Spleen (tissue), 11 donors: Measurements from ENCODE around the gene VCL. TPM values are rescaled to one million over a fixed set of nuclear protein-coding genes. Genes with fewer than 3 reads are reported as not detected.

Experiments
- DNase-seq: peaks from one replicate; pipeline ENCODE4 v3.0.0-alpha.2; 2020
- H3K27ac ChIP-seq, 8 donors: fragments of 200-600 bp; sonication (generic) in 7 of 8; 1 replicate in 4 of 8; 2 replicates in 4 of 8; pipeline versions ENCODE4 v1.5.0 to v1.8.0; 2016 to 2021; ENCODE audit warnings: inconsistent platforms in 4 of 8, mild to moderate bottlenecking in 4 of 8, moderate library complexity in 1 of 8
- H3K27me3 ChIP-seq, 7 donors: fragments of 200-600 bp; sonication (generic) in 6 of 7; replicated peaks in 1 of 7; 1 replicate in 4 of 7; 2 replicates in 3 of 7; pipeline versions ENCODE4 v1.5.0 to v1.8.0; 2016 to 2021; ENCODE audit warnings: inconsistent platforms in 3 of 7, mild to moderate bottlenecking in 1 of 7
- H3K36me3 ChIP-seq, 6 donors: fragments of 200-600 bp; sonication (generic) in 5 of 6; 1 replicate in 4 of 6; 2 replicates in 2 of 6; pipeline versions ENCODE4 v1.5.0 to v1.8.0; 2016 to 2021; ENCODE audit warnings: inconsistent platforms in 2 of 6
- H3K4me1 ChIP-seq, 6 donors: fragments of 200-600 bp; sonication (generic) in 5 of 6; 1 replicate in 3 of 6; 2 replicates in 3 of 6; pipeline versions ENCODE4 v1.5.0 to v1.8.0; 2016 to 2021; ENCODE audit warnings: inconsistent platforms in 3 of 6
- H3K4me3 ChIP-seq, 8 donors: fragments of 200-600 bp; sonication (generic) in 7 of 8; 1 replicate in 4 of 8; 2 replicates in 4 of 8; pipeline versions ENCODE4 v1.5.0 to v1.8.0; 2016 to 2021; ENCODE audit warnings: inconsistent platforms in 4 of 8, mild to moderate bottlenecking in 4 of 8, moderate library complexity in 2 of 8
- H3K9me3 ChIP-seq, 8 donors: fragments of 200-600 bp; sonication (generic) in 7 of 8; 1 replicate in 4 of 8; 2 replicates in 4 of 8; pipeline versions ENCODE4 v1.5.0 to v1.8.0; 2016 to 2021; ENCODE audit warnings: inconsistent platforms in 4 of 8
- CTCF ChIP-seq, 11 experiments: fragments of 200-600 bp in 7 of 11; fragments of 450-650 bp in 4 of 11; sonication (generic) in 4 of 11; IDR thresholded peaks in 8 of 11; conservative IDR thresholded peaks in 3 of 11; 1 replicate in 7 of 11; 2 replicates in 4 of 11; pipeline versions ENCODE4 v1.4.0 to v1.8.0; 2016 to 2021; ENCODE audit warnings: antibody characterized with exemption in 11 of 11, inconsistent platforms in 4 of 11, mild to moderate bottlenecking in 1 of 11
- POLR2A ChIP-seq, 3 donors: fragments of 450-650 bp; IDR thresholded peaks; one replicate each; pipeline ENCODE4 v1.5.1; 2017; ENCODE audit warnings: antibody characterized with exemption in 3 of 3, mild to moderate bottlenecking in 1 of 3
- POLR2AphosphoS5 ChIP-seq, 3 donors: sonication (generic); formaldehyde crosslinking; IDR thresholded peaks; one replicate each; pipeline ENCODE4 v1.5.1; 2017; ENCODE audit warnings: antibody characterized with exemption in 3 of 3
- WGBS, 5 donors: extraction: QIAGEN DNeasy Blood & Tissue Kit in 3 of 5; methylation state at CpG; one replicate each; pipeline versions ENCODE4 v1.1.5 to v1.1.7; 2013 to 2018; 5-methylcytosine and 5-hydroxymethylcytosine counted together
- intact Hi-C: fragments of 100-400 bp; cut with DNase I; formaldehyde crosslinking; loops from one replicate; pipeline ENCODE4 v1.15.0; 2023; ENCODE audit warnings: low total_unique reads
- polyA plus RNA-seq, 3 donors: library from polyadenylated mRNA; stranded (reverse); fragments of 200-250 nt; gene quantifications; one replicate each; pipeline ENCODE4 v1.2.1, GENCODE V29; 2013
- total RNA-seq, 7 donors: library from RNA; depleted of rRNA in 3 of 7; stranded (reverse); fragments of >200 nt in 3 of 7; fragmentation: NEBNext Ultra II Directional in 4 of 7; extraction: Animal tissue kit (Norgen Biotek cat#: 25700) in 4 of 7; gene quantifications; one replicate each; pipeline versions ENCODE4 v1.1.0 to v1.2.1, GENCODE V29; 2016 to 2021
- donor health status: healthy with polysubstance abuse.
- donor health status: DM: no; HTN: no; CAD: no; lungs with moderate emphysema.
- donor health status: DM: no; HTN: no; CAD: no.
- donor health status: Bipolar disorder and iron deficiency.
- donor health status: healthy.
- donor health status: DM: no; HTN: no; CAD: no.
- donor health status: DM: yes; HTN: yes; CAD: no.

The VCL gene
- total and polyA plus RNA-seq, 10 donors: 8.8 to 214 (median 77.6) TPM

DNA sequence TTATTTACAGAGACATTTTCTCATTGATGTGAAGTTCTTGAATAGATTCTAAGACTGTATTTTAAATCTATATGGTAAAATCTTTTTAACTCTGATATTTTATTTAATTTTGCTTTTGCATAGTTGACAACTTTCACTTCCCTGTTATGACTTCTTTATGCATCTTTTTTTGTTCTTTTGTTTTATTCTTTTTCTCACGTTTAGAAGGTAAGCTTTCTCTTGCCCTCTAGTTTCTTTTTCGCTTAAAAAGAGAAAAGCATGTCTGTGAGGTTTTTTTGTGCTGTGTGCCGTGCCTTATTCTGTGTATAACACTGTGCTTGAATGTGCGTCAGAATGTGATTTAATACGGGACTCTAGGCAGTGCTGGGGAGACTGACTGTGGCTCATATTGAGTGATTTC is 78.0 kb downstream of the VCL start:
- H3K36me3 ChIP-seq: peaks cover 5 to 65% (median 20%) of the 10 kb centered on the region in 6 donors
- H3K27me3 ChIP-seq: no peaks in the 10 kb centered on the region
- intact Hi-C loops: no loop called here
- WGBS, 5 donors: 79 to 85% (median 81%) methylated on average over 5 of the region's 5 CpGs
- H3K4me1 ChIP-seq: peaks cover 14 to 77% (median 31%) of the 10 kb centered on the region in 6 donors
- H3K9me3 ChIP-seq: no peaks in the 10 kb centered on the region
- peak overlapping the region in 1 of 8 donors; percentile 21 for H3K27ac ChIP-seq
- TF ChIP-seq POLR2A (IDR thresholded peaks at IDR 0.05) (no peak), POLR2AphosphoS5 (IDR thresholded peaks at IDR 0.05) (no peak), CTCF (IDR thresholded peaks at IDR 0.05 in 8 of 11, conservative IDR thresholded peaks at IDR 0.05 in 3 of 11) (no peak)
- no peak for DNase-seq
- H3K4me3 ChIP-seq: no peak overlapping the region

- Histone ChIP-seq H3K27me3 (no peaks in the 10 kb centered on the region), H3K4me1 (peaks cover 14 to 77% (median 31%) of the 10 kb centered on the region in 6 donors), H3K4me3 (no peak overlapping the region), H3K27ac (no peak overlapping the region), H3K9me3 (no peaks in the 10 kb centered on the region), H3K36me3 (peaks cover 5 to 54% (median 19%) of the 10 kb centered on the region in 6 donors)
- no peak for DNase-seq
- intact Hi-C loops: no loop called here
- TF ChIP-seq POLR2A (IDR thresholded peaks at IDR 0.05) (no peak), CTCF (IDR thresholded peaks at IDR 0.05 in 8 of 11, conservative IDR thresholded peaks at IDR 0.05 in 3 of 11) (no peak), POLR2AphosphoS5 (IDR thresholded peaks at IDR 0.05) (no peak)
- 90 to 100% (median 94%) methylated on average over 2 of the region's 2 CpGs for WGBS, 5 donors
These were observed 79.0 kb downstream of the VCL start for GRCh38 chr10:74076961-74077360.

- Histone ChIP-seq H3K36me3 (peaks cover 5 to 54% (median 19%) of the 10 kb centered on the region in 6 donors), H3K4me3 (no peak overlapping the region), H3K27ac (no peak overlapping the region), H3K9me3 (no peaks in the 10 kb centered on the region), H3K4me1 (peaks cover 14 to 77% (median 31%) of the 10 kb centered on the region in 6 donors), H3K27me3 (no peaks in the 10 kb centered on the region)
- 93 to 98% (median 96%) methylated on average over 4 of the region's 4 CpGs for WGBS, 5 donors
- intact Hi-C loops: no loop called here
- TF ChIP-seq POLR2AphosphoS5 (IDR thresholded peaks at IDR 0.05) (no peak), POLR2A (IDR thresholded peaks at IDR 0.05) (no peak), CTCF (IDR thresholded peaks at IDR 0.05 in 8 of 11, conservative IDR thresholded peaks at IDR 0.05 in 3 of 11) (no peak)
- DNase-seq: no peak
These were observed 79.5 kb downstream of the VCL start for GRCh38 chr10:74077416-74077815.

DNA sequence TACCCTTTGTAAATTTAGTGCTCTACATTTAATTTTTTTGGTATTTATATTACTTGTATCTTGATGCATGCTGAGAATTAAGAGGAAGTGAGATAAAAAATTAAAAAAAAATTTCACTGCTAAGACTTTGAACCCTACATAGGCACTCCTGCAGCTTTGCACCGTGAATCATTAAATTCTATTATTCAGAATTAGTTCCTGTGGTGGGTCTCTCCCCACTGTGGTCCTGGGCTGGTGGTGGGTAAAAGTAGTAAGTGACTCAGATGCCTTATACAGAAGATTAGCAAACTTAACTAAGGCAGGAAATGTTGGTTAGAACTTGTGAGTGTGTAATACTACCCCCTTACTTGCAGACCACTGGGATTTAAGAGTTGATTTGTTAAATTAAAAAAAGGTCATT is 80.1 kb downstream of the VCL start:
- no peak overlapping the region for H3K4me3 ChIP-seq
- H3K36me3 ChIP-seq: peaks cover 3 to 54% (median 13%) of the 10 kb centered on the region in 6 donors
- no peaks in the 10 kb centered on the region for H3K27me3 ChIP-seq
- intact Hi-C loops: no loop called here
- H3K9me3 ChIP-seq: no peaks in the 10 kb centered on the region
- peaks cover 14 to 78% (median 31%) of the 10 kb centered on the region in 6 donors for H3K4me1 ChIP-seq
- DNase-seq: no peak
- TF ChIP-seq POLR2AphosphoS5 (IDR thresholded peaks at IDR 0.05) (no peak), CTCF (IDR thresholded peaks at IDR 0.05 in 8 of 11, conservative IDR thresholded peaks at IDR 0.05 in 3 of 11) (no peak), POLR2A (IDR thresholded peaks at IDR 0.05) (no peak)
- peak overlapping the region in 3 of 8 donors; percentile 12 to 24 (median 21) for H3K27ac ChIP-seq
- 16 to 31% (median 24%) methylated on average over 1 of the region's 1 CpG for WGBS, 5 donors
